NCI-H345 (cell line): ENCODE results near the gene FRMD4A.
"Not testable (repeated sequence)": the region's sequence is repeated elsewhere in the genome, so short reads cannot be mapped to it uniquely, and the experiment has no call there.

ENCODE experiments used
- DNase-seq: peaks from one replicate; lab custom pipeline; 2025; lab: John Stamatoyannopoulos, UW

The FRMD4A gene

DNA sequence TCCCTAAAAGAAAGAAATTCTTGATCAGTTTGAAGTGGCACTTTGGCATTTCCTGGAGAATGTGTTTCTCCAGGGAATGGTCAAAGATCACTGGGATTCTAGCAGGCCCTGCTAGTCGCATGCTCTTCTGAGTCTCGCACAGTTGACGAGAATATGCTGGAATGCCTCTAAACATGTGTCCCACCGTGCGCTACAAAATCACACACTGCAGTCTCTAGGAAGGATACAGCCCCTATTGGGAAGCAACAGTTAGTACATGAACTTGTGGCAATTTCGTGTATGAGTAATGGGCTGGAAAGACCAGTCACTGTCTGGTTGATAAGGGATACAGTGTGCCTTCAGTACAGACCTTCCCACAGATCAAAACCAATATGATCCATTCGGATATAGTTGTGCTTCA, 486.1 kb downstream of the FRMD4A start:
- no peak for DNase-seq

DNA sequence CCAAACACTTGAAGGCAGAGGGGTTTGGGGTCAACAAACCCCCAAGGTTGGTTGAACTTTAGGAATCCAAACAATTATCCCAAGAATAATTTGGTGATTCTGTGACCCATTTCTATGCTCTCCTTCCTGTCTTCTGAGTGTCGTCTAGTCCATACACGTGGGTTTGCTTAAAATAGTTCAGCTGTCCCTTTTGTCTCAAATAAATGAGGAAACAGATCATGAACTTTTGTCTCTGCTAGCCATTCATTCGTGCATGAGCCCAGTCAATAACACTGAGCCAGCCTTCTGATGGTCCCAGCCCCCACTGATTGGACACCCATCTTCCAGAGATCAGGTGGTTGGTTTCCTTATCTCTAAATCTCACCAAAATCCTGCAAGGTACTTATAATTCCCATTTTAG, 488.6 kb downstream of the FRMD4A start:
- DNase-seq, result no peak

DNA sequence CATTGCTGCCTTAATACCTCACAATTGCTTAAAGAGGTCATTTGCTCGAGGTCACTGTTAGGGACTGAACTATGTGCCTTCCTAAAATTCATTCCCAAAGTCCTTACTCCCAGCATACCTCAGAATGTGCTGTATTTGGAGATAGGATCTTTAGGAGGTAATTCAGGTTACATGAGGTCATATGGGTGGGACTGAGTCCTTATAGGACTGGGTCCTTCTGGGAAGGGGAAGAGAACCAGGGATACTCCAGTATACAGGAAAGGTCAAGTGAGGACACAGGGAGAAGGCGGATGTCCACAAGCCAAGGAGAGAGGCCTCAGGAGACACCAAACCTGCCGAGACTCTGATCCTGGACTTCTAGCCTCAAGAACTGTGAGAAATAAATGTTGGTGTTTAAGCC, 490.7 kb downstream of the FRMD4A start:
- DNase-seq, result no peak

DNA sequence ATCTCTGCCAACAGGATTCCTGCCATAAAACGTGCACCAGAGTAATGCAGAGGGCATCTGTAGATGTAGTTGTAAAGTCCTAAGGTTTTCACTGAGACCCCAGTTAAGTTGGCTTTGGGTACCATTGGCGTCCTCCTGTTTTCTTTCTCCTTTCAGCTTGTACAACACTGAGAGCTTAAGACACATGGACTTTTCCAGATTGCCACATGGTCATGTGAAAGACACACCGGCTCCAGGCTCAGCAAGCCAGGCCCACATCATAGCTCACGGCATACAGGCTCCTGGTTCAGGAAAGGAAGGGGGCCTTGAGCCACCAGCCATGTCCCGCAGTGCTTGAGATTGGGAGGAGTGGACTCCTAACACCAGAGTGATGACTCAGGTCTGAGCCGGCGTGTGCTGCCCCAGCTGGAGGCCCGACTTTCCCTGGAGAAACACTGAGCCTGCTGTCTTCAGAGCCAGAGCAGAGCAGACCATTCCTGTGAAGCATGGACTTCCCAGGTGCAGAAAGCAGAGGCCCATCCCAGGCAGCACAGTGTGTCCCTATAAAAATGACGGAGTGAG, 491.2 kb downstream of the FRMD4A start:
- DNase-seq, result no peak

GRCh38 chr10:13839030-13839429, 491.7 kb downstream of the FRMD4A start:
- DNase-seq, result no peak

DNA sequence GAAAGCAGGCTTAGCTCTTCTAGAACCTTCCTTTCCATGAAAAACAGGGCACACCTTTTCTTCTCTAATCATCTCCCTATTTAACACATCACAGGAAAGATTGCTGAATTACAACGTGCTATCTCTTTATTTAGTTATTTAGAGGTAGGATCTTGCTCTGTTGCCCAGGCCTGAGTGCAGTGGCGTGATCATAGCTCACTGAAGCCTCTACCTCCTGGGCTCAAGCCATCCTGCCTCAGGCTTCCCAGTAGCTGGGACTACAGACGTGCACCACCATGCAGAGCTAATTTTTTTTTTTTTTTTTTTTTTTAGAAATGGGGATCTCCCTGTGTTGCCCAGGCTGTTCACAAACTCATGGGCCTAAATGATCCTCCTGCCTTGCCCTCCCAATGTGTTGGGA, 492.8 kb downstream of the FRMD4A start:
- DNase-seq, result no peak

- peak; percentile 59 for DNase-seq
Observed at GRCh38 chr10:13834581-13835286, 496.0 kb downstream of the FRMD4A start.

GRCh38 chr10:13831711-13832141, 499.0 kb downstream of the FRMD4A start:
- no peak for DNase-seq

- DNase-seq, result no peak
Observed at GRCh38 chr10:13830385-13830784, 500.3 kb downstream of the FRMD4A start.

DNA sequence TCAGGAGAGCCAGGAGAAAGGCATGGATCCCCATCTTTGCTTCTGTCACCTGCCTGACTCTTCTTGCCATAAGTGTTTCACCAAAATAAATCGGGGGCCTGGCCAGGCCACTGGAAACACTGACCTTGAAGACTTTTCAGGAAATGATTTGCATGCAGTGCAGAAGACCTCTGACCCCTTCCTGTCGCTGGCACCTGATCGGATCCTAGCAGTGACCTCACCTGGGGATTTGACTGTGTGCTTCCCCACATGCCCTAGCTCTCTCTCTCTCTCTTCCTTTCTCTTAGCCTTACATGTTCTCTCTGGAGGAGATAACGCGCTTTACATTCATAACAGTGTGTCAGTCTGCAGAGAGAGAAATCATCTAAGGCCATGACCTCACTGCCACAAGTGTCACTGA, 500.9 kb downstream of the FRMD4A start:
- DNase-seq, result no peak

- DNase-seq, result not testable (repeated sequence)
Observed at GRCh38 chr10:13828284-13828683, 502.4 kb downstream of the FRMD4A start.

- no peak for DNase-seq
Observed at GRCh38 chr10:13827076-13827797, 503.5 kb downstream of the FRMD4A start.

- DNase-seq, result no peak
Observed at GRCh38 chr10:13823709-13824405, 506.9 kb downstream of the FRMD4A start.

- DNase-seq, result peak; percentile 59
Observed at GRCh38 chr10:13823096-13823708, 507.5 kb downstream of the FRMD4A start.

DNA sequence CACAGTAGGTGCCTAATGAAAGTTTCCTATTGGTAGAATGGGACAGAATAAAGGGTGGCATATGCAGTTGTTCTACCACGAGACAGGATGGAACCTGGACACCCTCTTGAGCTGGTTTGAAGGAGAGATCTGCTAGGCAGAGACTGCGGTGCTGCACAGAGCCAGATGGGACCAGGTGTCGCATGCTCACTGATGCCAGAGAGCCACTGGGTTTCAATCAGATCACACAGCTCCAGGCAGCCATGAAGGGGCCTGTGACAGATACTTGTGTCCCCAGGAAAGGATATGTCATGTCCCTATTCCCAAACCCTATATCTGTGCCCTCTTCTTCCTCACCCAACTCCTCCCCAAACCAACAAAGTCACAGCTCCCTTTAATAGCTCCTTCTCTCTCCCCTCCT, 508.2 kb downstream of the FRMD4A start:
- DNase-seq, result no peak

GRCh38 chr10:13820964-13821337, 509.8 kb downstream of the FRMD4A start:
- DNase-seq, result peak; percentile 26

DNA sequence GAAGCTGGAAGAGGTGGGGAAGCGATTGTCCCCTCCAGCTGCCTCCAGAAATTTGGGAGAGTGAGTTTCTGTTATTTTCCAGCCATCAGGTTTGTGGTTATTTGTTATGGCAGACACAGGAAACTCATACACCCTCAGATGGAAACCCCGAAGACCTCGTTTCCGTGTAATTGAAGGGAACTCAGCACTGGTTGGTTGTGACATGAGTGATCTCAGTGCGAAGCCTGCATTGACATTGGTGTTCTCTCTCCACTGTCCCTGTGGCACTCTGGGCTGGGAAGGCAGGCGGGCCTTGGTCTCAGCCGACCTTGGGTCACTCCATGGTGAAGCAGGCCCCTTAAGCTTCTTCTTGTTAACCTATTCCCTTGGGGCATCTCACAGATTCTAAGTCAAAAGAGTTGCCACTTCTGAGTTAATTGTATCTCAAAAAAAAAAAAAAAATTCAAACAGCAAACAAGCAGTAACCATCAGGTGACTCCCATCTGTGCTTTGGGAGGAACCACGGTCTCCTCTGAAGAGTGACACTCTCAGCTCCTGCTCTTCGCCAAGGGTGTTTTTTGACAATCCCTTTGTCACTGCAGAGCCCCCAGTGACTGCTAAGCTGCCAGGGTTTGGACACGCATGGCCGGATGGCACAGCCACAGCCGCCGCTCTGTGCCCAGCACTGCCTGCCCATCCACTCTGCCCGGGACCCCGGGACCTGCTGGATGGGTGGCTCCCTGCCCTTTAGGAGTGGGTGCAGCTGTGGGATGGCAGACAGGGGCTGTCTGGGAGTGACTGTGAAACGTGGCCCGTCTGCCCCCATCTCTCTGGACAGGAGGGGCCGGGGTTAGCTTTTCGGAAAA, 510.4 kb downstream of the FRMD4A start:
- DNase-seq, result peak; percentile 36

DNA sequence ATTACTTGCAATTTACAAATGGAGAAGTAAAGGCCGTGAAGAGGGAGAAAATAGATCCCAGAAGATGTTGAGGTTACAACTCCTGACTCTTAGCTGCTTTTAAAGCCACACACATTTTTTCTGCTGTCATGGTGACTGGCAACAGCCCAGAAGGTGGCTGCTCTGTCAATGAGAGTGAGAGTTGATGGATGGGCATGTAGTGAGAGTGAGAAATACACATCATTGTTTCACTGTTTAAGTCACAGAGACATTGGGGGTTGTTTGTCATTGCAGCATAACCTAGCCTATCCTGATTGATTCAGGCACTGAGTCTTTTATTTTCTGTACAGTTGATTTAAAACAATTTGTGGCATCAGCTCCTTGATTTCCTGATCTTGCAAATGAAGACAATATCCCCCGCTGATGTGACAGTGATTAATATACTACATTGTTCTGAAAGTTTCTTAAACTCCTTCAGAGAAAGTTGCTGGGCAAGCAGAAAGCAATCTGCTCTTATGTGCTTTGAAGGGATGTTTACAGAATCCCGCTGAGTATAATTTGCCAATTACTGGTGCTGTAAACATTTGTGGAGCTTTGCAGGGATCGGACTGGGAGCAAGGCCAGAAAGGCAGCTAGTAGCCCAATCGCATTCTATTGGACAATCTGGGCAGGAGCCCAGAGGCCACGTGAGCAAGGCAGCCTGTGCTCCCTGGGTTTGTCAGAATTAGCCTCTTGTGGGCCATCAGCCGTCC, 514.4 kb downstream of the FRMD4A start:
- peak; percentile 84 for DNase-seq

DNA sequence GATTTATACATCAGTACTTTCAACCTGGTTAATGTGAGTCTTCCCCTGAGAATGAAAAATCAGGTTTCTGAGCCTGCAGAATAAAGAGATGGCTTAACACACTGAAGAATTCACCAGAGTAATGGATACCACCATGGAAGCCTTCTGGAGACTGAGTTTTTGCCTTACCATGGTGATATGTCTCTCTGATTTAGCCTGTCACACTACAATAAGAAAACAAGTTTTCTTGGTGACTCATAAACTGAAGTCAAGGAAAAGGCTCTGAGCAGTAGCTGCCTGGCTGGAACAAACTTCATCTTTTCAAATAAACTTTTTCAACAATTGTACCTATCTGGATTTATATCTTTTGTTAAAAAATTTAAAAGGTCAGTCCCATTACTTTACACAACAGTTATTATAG, 515.0 kb downstream of the FRMD4A start:
- no peak for DNase-seq

- DNase-seq, result peak; percentile 57
Observed at GRCh38 chr10:13813550-13813949, 517.2 kb downstream of the FRMD4A start.

GRCh38 chr10:13812804-13813203, 517.9 kb downstream of the FRMD4A start:
- DNase-seq, result no peak
